ENCODE measurements around the gene TNXB.
"Not testable (repeated sequence)": the region's sequence is repeated elsewhere in the genome, so short reads cannot be mapped to it uniquely, and the experiment has no call there.

TNXB gene

GRCh38 chr6:32109765-32110160 lies 625 bp upstream of the TNXB start:
- no peak for DNase-seq

GRCh38 chr6:32108727-32109113 lies 418 bp downstream of the TNXB start:
- DNase-seq = no peak

- DNase-seq = no peak
Measured at GRCh38 chr6:32108094-32108627, 977 bp downstream of the TNXB start.

GRCh38 chr6:32107406-32107805 lies 1.7 kb downstream of the TNXB start:
- no peak for DNase-seq

GRCh38 chr6:32105433-32105832 lies 3.7 kb downstream of the TNXB start:
- DNase-seq = no peak

GRCh38 chr6:32102255-32102654 lies 6.9 kb downstream of the TNXB start:
- DNase-seq = no peak

- not testable (repeated sequence) for DNase-seq
Measured at GRCh38 chr6:32100251-32100650, 8.9 kb downstream of the TNXB start.

- no peak for DNase-seq
Measured at GRCh38 chr6:32097364-32097763, 11.8 kb downstream of the TNXB start.

- DNase-seq = no peak
Measured at GRCh38 chr6:32096394-32097258, 12.5 kb downstream of the TNXB start.

- DNase-seq = no peak
Measured at GRCh38 chr6:32096087-32096393, 13.1 kb downstream of the TNXB start.

- DNase-seq = no peak
Measured at GRCh38 chr6:32095338-32096086, 13.6 kb downstream of the TNXB start.

- DNase-seq = no peak
Measured at GRCh38 chr6:32092760-32093497, 16.2 kb downstream of the TNXB start.

- no peak for DNase-seq
Measured at GRCh38 chr6:32089082-32089828, 19.9 kb downstream of the TNXB start.

- no peak for DNase-seq
Measured at GRCh38 chr6:32088487-32089049, 20.6 kb downstream of the TNXB start.

- DNase-seq = peak; percentile 50
Measured at GRCh38 chr6:32087574-32088486, 21.3 kb downstream of the TNXB start.

GRCh38 chr6:32086661-32087573 lies 22.2 kb downstream of the TNXB start:
- DNase-seq = no peak

- DNase-seq = no peak
Measured at GRCh38 chr6:32085759-32086459, 23.2 kb downstream of the TNXB start.

GRCh38 chr6:32084780-32085179 lies 24.4 kb downstream of the TNXB start:
- DNase-seq = no peak
